Spleen (tissue), 11 donors: ENCODE results near the gene SPR. TPM values are rescaled to one million over a fixed set of nuclear protein-coding genes. Genes with fewer than 3 reads are reported as not detected.

ENCODE experiments used
- DNase-seq: peaks from one replicate; pipeline ENCODE4 v3.0.0-alpha.2; 2020
- H3K27ac ChIP-seq, 8 donors: fragments of 200-600 bp; sonication (generic) in 7 of 8; 1 replicate in 4 of 8; 2 replicates in 4 of 8; pipeline versions ENCODE4 v1.5.0 to v1.8.0; 2016 to 2021; ENCODE audit warnings: inconsistent platforms in 4 of 8, mild to moderate bottlenecking in 4 of 8, moderate library complexity in 1 of 8
- H3K27me3 ChIP-seq, 7 donors: fragments of 200-600 bp; sonication (generic) in 6 of 7; replicated peaks in 1 of 7; 1 replicate in 4 of 7; 2 replicates in 3 of 7; pipeline versions ENCODE4 v1.5.0 to v1.8.0; 2016 to 2021; ENCODE audit warnings: inconsistent platforms in 3 of 7, mild to moderate bottlenecking in 1 of 7
- H3K36me3 ChIP-seq, 6 donors: fragments of 200-600 bp; sonication (generic) in 5 of 6; 1 replicate in 4 of 6; 2 replicates in 2 of 6; pipeline versions ENCODE4 v1.5.0 to v1.8.0; 2016 to 2021; ENCODE audit warnings: inconsistent platforms in 2 of 6
- H3K4me1 ChIP-seq, 6 donors: fragments of 200-600 bp; sonication (generic) in 5 of 6; 1 replicate in 3 of 6; 2 replicates in 3 of 6; pipeline versions ENCODE4 v1.5.0 to v1.8.0; 2016 to 2021; ENCODE audit warnings: inconsistent platforms in 3 of 6
- H3K4me3 ChIP-seq, 8 donors: fragments of 200-600 bp; sonication (generic) in 7 of 8; 1 replicate in 4 of 8; 2 replicates in 4 of 8; pipeline versions ENCODE4 v1.5.0 to v1.8.0; 2016 to 2021; ENCODE audit warnings: inconsistent platforms in 4 of 8, mild to moderate bottlenecking in 4 of 8, moderate library complexity in 2 of 8
- H3K9me3 ChIP-seq, 8 donors: fragments of 200-600 bp; sonication (generic) in 7 of 8; 1 replicate in 4 of 8; 2 replicates in 4 of 8; pipeline versions ENCODE4 v1.5.0 to v1.8.0; 2016 to 2021; ENCODE audit warnings: inconsistent platforms in 4 of 8
- POLR2A ChIP-seq, 3 donors: fragments of 450-650 bp; IDR thresholded peaks; one replicate each; pipeline ENCODE4 v1.5.1; 2017; ENCODE audit warnings: antibody characterized with exemption in 3 of 3, mild to moderate bottlenecking in 1 of 3
- POLR2AphosphoS5 ChIP-seq, 3 donors: sonication (generic); formaldehyde crosslinking; IDR thresholded peaks; one replicate each; pipeline ENCODE4 v1.5.1; 2017; ENCODE audit warnings: antibody characterized with exemption in 3 of 3
- WGBS, 5 donors: extraction: QIAGEN DNeasy Blood & Tissue Kit in 3 of 5; methylation state at CpG; one replicate each; pipeline versions ENCODE4 v1.1.5 to v1.1.7; 2013 to 2018; 5-methylcytosine and 5-hydroxymethylcytosine counted together
- intact Hi-C: fragments of 100-400 bp; cut with DNase I; formaldehyde crosslinking; loops from one replicate; pipeline ENCODE4 v1.15.0; 2023; ENCODE audit warnings: low total_unique reads
- polyA plus RNA-seq, 3 donors: library from polyadenylated mRNA; stranded (reverse); fragments of 200-250 nt; gene quantifications; one replicate each; pipeline ENCODE4 v1.2.1, GENCODE V29; 2013
- total RNA-seq, 7 donors: library from RNA; depleted of rRNA in 3 of 7; stranded (reverse); fragments of >200 nt in 3 of 7; fragmentation: NEBNext Ultra II Directional in 4 of 7; extraction: Animal tissue kit (Norgen Biotek cat#: 25700) in 4 of 7; gene quantifications; one replicate each; pipeline versions ENCODE4 v1.1.0 to v1.2.1, GENCODE V29; 2016 to 2021
- TF ChIP-seq, protein P1 (sequence below), 11 experiments: fragments of 200-600 bp in 7 of 11; fragments of 450-650 bp in 4 of 11; sonication (generic) in 4 of 11; IDR thresholded peaks in 8 of 11; conservative IDR thresholded peaks in 3 of 11; 1 replicate in 7 of 11; 2 replicates in 4 of 11; pipeline versions ENCODE4 v1.4.0 to v1.8.0; 2016 to 2021; ENCODE audit warnings: antibody characterized with exemption in 11 of 11, inconsistent platforms in 4 of 11, mild to moderate bottlenecking in 1 of 11
- donor health status: healthy with polysubstance abuse.
- donor health status: DM: no; HTN: no; CAD: no; lungs with moderate emphysema.
- donor health status: DM: no; HTN: no; CAD: no.
- donor health status: Bipolar disorder and iron deficiency.
- donor health status: healthy.
- donor health status: DM: no; HTN: no; CAD: no.
- donor health status: DM: yes; HTN: yes; CAD: no.

Gene SPR
- total and polyA plus RNA-seq, 10 donors: 3.9 to 22.6 (median 9.8) TPM

DNA sequence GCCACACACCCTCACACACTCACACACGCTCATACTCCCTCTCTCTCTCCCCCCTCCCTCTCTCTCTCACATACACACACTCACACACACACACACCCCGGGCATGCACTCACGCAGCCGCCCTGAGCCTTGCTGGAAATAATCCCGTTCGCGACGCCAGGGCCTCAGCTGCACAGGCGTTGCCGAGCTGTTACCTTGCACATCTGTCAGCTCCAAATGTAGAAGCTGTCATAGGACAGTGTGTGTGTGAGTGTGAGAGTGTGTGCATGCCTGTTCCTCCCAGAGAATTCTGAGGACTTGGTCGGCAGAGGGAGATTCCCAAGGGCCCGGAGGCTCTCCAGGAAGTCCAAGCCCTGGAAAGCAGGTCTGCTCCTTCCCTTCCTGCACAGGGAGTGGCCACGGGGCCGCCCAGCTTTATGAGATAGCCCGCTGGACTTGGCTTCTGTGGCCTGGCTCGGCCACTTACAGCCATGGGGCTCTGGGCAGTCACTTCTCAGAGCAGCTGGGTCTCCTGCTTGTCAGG lies 8.6 kb downstream of the SPR start:
- Histone ChIP-seq H3K36me3 (peaks cover 0 to 12% (median 0%) of the 10 kb centered on the region in 6 donors), H3K4me1 (peaks cover 0 to 26% (median 0%) of the 10 kb centered on the region in 6 donors), H3K4me3 (peak overlapping the region in 1 of 8 donors; percentile 9), H3K9me3 (no peaks in the 10 kb centered on the region), H3K27ac (no peak overlapping the region), H3K27me3 (peaks cover 0 to 82% (median 13%) of the 10 kb centered on the region in 7 donors)
- intact Hi-C loops: no loop called here
- WGBS, 5 donors: 21 to 40% (median 25%) methylated on average over 11 to 16 of the region's 16 CpGs
- TF ChIP-seq POLR2A (IDR thresholded peaks at IDR 0.05): no peak
- TF ChIP-seq POLR2AphosphoS5 (IDR thresholded peaks at IDR 0.05): no peak
- TF ChIP-seq, protein P1, sequence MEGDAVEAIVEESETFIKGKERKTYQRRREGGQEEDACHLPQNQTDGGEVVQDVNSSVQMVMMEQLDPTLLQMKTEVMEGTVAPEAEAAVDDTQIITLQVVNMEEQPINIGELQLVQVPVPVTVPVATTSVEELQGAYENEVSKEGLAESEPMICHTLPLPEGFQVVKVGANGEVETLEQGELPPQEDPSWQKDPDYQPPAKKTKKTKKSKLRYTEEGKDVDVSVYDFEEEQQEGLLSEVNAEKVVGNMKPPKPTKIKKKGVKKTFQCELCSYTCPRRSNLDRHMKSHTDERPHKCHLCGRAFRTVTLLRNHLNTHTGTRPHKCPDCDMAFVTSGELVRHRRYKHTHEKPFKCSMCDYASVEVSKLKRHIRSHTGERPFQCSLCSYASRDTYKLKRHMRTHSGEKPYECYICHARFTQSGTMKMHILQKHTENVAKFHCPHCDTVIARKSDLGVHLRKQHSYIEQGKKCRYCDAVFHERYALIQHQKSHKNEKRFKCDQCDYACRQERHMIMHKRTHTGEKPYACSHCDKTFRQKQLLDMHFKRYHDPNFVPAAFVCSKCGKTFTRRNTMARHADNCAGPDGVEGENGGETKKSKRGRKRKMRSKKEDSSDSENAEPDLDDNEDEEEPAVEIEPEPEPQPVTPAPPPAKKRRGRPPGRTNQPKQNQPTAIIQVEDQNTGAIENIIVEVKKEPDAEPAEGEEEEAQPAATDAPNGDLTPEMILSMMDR (IDR thresholded peaks at IDR 0.05 in 8 of 11, conservative IDR thresholded peaks at IDR 0.05 in 3 of 11): no peak
- DNase-seq: no peak

DNA sequence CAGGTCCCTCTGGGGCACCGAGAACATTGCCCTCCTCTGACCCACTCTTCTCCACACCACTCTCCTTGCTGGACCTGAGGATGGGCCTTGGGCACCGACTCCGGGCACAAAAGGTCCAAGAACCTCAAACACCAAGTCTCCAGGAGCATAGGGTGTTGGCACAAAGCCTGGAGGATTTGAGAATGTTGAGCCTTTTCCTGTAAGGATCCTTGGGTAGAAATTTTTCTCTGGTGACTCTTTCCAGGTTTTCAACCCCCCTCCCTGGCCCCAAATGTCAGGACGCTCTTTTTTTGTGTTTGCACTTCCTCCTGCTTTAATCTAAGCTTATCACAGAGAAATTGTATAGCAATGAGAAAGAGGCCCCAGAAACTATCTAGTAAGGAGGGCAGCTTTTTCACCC lies 9.2 kb downstream of the SPR start:
- peaks cover 0 to 83% (median 13%) of the 10 kb centered on the region in 7 donors for H3K27me3 ChIP-seq
- intact Hi-C loops: no loop called here
- WGBS, 5 donors: 74 to 84% (median 77%) methylated on average over 4 of the region's 4 CpGs

DNA sequence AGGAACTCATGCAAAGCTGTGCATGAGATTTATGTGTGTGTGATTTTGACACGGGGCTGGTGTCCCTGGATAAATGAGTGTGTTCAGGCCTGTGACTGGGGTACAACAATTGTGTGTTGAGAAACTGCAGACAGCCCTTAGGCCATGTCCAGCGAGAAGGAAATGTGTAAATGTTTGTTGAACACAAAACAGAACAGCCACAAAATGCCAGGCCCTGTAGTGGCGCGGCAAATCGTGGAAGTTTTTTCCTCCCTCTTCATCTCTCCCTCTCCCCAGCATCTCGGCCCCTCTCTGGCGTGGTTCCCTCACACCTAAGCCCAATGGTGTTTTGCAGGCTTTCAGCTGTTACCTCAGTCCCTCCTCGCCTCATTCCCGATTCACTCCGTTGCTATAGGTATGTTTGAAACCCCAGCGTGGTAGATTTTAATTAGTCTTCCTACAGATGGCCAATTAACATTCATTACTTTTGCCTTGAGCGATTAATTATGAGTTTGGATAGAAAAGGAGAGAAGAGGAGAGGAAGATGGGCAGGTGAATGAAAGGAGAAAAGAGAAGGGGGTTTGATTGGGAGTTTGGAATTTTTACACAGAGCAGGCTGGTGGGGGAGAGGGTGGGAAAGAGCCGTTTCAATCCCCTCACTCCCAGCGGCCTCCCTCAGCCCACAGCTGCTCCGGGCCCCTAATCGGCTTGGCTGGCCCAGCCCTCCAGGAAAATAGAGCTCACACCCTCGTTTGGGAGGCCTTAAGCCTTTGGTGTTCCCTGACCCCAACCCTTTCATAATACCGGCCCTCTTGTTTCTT lies 10.8 kb downstream of the SPR start:
- TF ChIP-seq, protein P1 (IDR thresholded peaks at IDR 0.05 in 8 of 11, conservative IDR thresholded peaks at IDR 0.05 in 3 of 11): no peak
- TF ChIP-seq POLR2A (IDR thresholded peaks at IDR 0.05) (no peak), POLR2AphosphoS5 (IDR thresholded peaks at IDR 0.05) (no peak)
- Histone ChIP-seq H3K27ac (no peak overlapping the region), H3K4me1 (peaks cover 0 to 13% (median 0%) of the 10 kb centered on the region in 6 donors), H3K4me3 (no peak overlapping the region), H3K9me3 (no peaks in the 10 kb centered on the region), H3K36me3 (no peaks in the 10 kb centered on the region), H3K27me3 (peaks cover 0 to 83% (median 13%) of the 10 kb centered on the region in 7 donors)
- no peak for DNase-seq
- WGBS, 5 donors: 69 to 77% (median 75%) methylated on average over 18 of the region's 18 CpGs
- intact Hi-C loops: no loop called here

More for the DNA sequence above, 9.2 kb downstream of the SPR start:
- Histone ChIP-seq H3K9me3 (no peaks in the 10 kb centered on the region), H3K4me3 (no peak overlapping the region), H3K4me1 (peaks cover 0 to 22% (median 0%) of the 10 kb centered on the region in 6 donors), H3K27ac (no peak overlapping the region), H3K36me3 (peaks cover 0 to 9% (median 0%) of the 10 kb centered on the region in 6 donors)
- DNase-seq: no peak
- TF ChIP-seq, protein P1 (IDR thresholded peaks at IDR 0.05 in 8 of 11, conservative IDR thresholded peaks at IDR 0.05 in 3 of 11): no peak
- no peak for TF ChIP-seq POLR2AphosphoS5 (IDR thresholded peaks at IDR 0.05)
- TF ChIP-seq POLR2A (IDR thresholded peaks at IDR 0.05): no peak

DNA sequence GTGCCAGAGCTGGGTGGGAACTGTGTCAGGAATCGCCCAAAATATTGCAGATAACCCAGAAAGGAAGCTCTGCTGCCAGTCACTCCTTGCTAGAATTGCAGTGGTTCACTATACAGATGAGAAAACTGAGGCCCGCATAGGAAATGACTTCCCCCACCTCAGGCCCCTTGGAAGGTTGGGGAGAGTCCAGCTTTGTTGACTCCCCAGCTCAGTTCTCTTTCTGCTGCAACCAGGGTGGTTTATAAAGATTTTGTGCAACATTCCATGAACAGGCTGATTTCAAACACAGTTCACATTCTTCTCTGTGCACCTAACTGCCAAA lies 11.3 kb downstream of the SPR start:
- Histone ChIP-seq H3K27ac (no peak overlapping the region), H3K36me3 (no peaks in the 10 kb centered on the region), H3K27me3 (peaks cover 0 to 82% (median 13%) of the 10 kb centered on the region in 7 donors)

More for the DNA sequence above, 11.3 kb downstream of the SPR start:
- peaks cover 0 to 13% (median 0%) of the 10 kb centered on the region in 6 donors for H3K4me1 ChIP-seq
- no peak for DNase-seq
- no peak for TF ChIP-seq POLR2A (IDR thresholded peaks at IDR 0.05)
- no peak for TF ChIP-seq POLR2AphosphoS5 (IDR thresholded peaks at IDR 0.05)
- WGBS, 5 donors: 59 to 88% (median 77%) methylated on average over 2 of the region's 2 CpGs
- intact Hi-C loops: no loop called here
- H3K4me3 ChIP-seq: no peak overlapping the region
- H3K9me3 ChIP-seq: no peaks in the 10 kb centered on the region
